Germinal center (tissue), 1 donor: ENCODE measurements around the gene COL4A6.
A peak's percentile ranks its signal among the peaks of the same experiment; 100 is the strongest.

Source experiments
- DNase-seq: peaks from one replicate; pipeline ENCODE4 v3.0.0; 2012; ENCODE audit warnings: mixed read lengths, low spot score

COL4A6 gene

GRCh38 chrX:108270739-108271396 lies 167.4 kb downstream of the COL4A6 start:
- DNase-seq: no peak

GRCh38 chrX:108270280-108270679 lies 167.9 kb downstream of the COL4A6 start:
- DNase-seq: no peak

GRCh38 chrX:108268434-108269080 lies 169.7 kb downstream of the COL4A6 start:
- no peak for DNase-seq

- no peak for DNase-seq
These were observed 170.7 kb downstream of the COL4A6 start for GRCh38 chrX:108267557-108267956.

GRCh38 chrX:108264376-108264775 lies 173.8 kb downstream of the COL4A6 start:
- no peak for DNase-seq

GRCh38 chrX:108261549-108262203 lies 176.5 kb downstream of the COL4A6 start:
- DNase-seq: no peak

- DNase-seq: no peak
These were observed 180.7 kb downstream of the COL4A6 start for GRCh38 chrX:108257556-108257955.

GRCh38 chrX:108254636-108255035 lies 183.6 kb downstream of the COL4A6 start:
- DNase-seq: no peak

GRCh38 chrX:108250654-108251579 lies 187.3 kb downstream of the COL4A6 start:
- DNase-seq: no peak

GRCh38 chrX:108246304-108246954 lies 191.8 kb downstream of the COL4A6 start:
- DNase-seq: no peak

- DNase-seq: no peak
These were observed 192.8 kb downstream of the COL4A6 start for GRCh38 chrX:108245462-108245861.

GRCh38 chrX:108235986-108236385 lies 202.2 kb downstream of the COL4A6 start:
- DNase-seq: no peak

GRCh38 chrX:108230574-108230973 lies 207.6 kb downstream of the COL4A6 start:
- no peak for DNase-seq

- DNase-seq: peak; percentile 5
These were observed 213.2 kb downstream of the COL4A6 start for GRCh38 chrX:108224727-108225621.

- no peak for DNase-seq
These were observed 214.0 kb downstream of the COL4A6 start for GRCh38 chrX:108224218-108224617.

- no peak for DNase-seq
These were observed 214.6 kb downstream of the COL4A6 start for GRCh38 chrX:108223585-108223984.

GRCh38 chrX:108221301-108221864 lies 216.8 kb downstream of the COL4A6 start:
- no peak for DNase-seq

GRCh38 chrX:108219949-108220601 lies 218.1 kb downstream of the COL4A6 start:
- no peak for DNase-seq

GRCh38 chrX:108217876-108218275 lies 220.3 kb downstream of the COL4A6 start:
- no peak for DNase-seq
